NCI-H2107 treated with DMSO at 0.1 percent for 48 hours (cell line): Measurements from ENCODE around the gene ICA1L.

Source experiments
- DNase-seq: peaks from one replicate; lab custom pipeline; 2025; ENCODE audit not compliant: unreplicated experiment; lab: John Stamatoyannopoulos, UW

The ICA1L gene

DNA sequence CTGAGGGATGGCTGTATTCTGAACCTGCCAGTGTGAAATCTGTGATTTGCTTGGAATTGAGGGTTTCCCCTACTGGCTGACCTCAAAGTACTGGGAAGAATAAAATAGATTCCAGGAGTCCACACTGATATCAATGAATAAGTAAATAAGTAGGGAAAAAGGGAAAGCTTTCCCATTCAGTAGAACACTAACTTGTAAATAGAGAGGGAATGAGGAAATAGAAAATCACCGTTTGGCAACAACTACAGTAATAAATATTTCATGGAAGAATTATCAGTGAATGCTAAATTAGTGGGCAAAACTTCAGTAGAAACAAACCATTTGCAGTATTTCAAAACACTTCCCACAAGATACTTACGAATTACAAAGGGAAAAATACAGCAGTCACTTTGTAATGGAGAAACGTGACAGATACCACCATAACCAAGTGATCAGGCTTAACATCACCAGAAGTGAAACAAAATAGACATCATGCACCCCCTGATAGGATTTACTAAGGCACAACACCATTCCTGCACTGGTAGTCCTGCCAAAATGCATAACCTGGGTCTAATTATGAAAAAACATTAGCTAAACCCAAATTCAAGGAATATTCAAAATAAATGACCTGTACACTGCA, 88.5 kb downstream of the ICA1L start:
- no peak for DNase-seq

DNA sequence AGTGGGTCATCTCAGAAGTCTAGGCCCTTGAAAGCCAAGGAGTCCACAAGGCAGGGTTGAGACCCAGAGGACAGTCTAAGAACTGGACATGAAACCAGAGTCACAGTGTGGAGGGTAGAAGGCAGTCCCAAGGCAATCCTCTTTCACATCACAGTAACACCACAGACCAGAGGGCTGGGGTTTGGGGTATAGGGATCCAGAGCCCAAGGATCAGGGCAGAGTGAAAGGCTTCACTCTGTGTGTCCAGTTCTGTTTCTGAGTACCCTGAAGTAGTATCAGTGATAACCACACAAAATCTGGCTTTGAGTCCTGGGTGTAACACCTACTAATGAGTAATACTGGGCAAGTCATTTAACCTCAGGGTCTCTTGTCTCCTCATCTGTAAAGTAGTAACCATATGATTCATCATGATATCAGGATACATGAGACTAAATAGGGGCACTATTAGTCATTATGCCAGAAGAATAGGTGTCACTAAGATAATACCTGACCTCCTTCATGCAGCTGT, 91.0 kb downstream of the ICA1L start:
- no peak for DNase-seq

DNA sequence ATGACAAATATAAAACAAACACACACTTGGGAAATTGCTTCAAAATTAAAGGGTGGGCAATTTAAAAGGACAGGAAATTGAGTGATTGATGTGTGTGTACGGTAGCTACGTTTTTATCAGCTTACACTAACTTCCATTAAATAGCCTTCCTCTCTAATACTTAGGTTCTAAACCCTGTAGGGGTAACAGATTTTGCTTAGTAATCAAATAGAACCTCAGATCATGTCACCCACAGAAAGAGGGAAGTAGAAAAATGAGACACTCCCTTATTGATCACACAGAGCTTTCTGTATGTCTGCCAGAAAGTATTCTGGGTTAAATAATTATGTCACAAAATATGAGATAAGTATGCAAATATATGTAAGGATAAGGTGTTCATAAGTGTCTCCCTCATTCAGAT, 93.3 kb downstream of the ICA1L start:
- DNase-seq: no peak

DNA sequence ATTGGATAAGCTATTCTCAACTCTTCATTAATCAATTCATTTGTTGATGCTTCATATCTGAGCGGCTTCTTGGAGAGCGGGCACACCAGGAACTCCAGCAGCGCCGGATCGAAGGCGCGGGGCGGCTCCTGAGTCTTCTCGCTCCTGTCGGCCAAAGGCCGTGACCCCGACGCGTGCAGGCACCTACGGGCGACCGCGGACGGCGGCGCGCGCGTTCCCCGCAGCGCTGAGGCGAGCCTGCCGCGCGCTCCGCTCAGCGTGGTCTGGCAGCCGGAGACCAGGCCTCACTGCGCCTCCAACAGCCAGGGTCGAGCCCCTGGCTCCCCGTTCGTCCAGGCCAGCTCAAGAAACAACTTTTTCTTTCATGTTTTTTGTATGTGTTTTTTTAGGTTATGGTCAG, 97.5 kb downstream of the ICA1L start:
- no peak for DNase-seq

DNA sequence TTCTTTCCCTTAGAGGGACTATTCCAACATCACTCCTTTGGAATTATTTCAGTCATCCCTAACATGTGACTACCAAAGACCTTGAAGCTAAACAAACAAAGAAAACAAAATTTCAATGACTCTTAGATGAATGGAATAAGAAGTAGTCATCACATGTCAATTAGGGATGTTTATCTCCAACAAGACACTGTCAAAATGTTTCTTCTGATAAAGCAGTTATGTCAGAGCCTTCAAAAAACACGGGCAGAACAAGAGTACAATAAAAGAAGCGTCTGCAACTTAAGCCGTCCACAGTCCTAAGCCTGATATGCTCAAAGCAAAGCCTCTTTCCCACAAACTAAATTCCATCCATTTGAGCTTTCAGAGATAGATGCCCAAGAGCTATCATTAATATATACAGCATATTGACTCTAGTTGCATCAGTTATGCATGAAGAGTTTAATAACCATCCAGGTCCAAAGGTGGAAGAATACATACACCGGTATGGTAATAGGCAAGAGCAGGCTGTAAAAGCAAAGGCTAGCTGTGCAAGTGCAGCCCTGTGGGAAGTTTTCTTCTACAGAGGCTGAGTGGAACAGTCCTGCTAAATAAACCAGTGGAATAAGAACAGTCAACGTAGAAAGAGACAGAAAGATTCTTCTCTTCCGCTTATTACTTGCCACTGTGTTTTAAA, 98.1 kb downstream of the ICA1L start:
- DNase-seq: no peak

DNA sequence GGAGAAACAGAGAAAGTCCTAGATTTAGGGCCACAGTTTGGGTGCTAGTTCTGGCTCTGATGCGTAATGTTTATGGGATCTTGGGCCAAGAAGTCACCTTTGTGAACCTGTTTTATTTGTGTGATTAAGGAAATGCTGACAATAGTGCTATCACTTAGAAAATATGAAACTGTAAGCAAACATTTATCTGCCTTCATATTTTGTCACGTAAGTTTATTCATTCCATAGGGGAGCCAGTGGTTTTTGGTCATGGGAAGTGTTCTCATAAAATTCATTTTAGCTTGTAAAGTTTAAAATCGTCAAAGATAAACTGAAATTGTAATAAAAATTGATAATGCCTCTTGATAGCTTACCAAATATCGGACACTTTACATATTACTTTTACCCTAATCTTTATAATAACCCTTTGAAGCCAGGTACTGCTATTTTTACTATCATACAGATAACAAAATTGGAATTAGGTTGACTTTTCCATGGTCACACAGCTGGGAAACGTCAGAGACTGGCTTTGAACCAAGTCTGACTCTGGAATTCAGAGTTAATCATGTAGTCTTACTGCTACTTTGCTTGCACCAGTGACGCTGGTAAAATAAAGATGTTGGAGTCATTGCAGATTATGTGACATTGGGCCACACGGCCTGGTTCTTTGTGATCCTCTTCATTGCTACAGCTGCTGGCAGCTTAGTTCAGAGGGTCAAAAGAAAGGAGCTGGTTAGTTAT, 99.7 kb downstream of the ICA1L start:
- no peak for DNase-seq

GRCh38 chr2:202771336-202771735, 100.2 kb downstream of the ICA1L start:
- no peak for DNase-seq

- no peak for DNase-seq
Observed at GRCh38 chr2:202769201-202769600, 102.4 kb downstream of the ICA1L start.

DNA sequence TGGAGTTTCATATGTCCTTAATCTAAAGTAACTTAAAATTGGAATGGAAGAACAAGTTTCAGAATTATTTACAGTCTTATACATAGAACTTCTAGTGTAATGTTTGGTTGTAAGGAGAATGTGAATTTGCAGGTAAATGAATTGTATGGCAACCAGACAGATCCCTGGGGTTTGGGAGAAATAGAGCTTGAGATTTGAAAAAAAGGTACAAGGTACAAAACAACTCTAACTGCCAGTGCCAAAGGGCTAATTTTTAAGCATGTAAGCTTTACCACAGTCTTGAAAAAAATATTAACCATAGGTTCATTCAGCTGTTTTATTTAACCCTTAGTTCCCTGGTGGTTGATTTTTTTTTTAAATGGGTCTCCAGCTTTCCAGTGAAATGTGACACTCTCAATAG, 103.3 kb downstream of the ICA1L start:
- DNase-seq: no peak

GRCh38 chr2:202765436-202765835, 106.1 kb downstream of the ICA1L start:
- no peak for DNase-seq

DNA sequence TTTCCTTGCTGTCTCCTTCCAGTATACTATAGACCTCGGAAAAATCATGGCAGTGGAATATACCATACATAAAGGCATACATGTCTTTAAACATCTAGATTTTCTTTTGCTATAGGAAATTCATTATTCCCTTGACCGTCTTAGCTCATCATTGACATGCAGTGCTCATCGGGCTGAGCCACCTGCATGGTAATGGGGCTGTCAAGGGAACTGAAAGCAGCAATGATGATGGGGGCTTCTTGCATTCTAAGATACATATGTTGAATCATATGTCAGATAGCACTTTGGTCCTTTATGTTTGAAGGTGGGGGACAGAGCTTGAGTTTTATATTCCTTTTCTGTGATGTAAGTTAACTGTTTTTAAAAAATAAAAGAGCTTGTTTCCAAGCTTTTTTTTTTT, 106.6 kb downstream of the ICA1L start:
- DNase-seq: no peak

GRCh38 chr2:202763916-202764315, 107.7 kb downstream of the ICA1L start:
- no peak for DNase-seq

DNA sequence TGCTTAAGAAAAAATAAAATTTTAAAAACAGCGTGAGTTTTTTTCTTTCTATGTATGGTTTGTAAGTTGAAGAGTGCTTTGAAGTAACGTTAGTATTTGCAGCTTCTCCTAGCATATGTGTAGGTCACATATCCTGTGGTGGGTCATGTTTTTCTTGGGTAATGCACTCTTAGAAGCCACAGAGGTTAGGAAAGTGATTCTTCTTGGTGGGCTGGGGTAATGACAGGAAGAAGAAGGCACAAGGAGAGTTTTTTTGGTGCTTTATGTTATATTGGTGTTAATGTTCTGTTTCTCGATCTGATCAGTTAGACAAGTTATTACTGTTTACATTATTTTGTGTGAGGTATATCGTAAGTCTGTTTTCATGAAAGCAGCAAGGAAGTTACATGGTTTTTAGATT, 109.0 kb downstream of the ICA1L start:
- DNase-seq: no peak

DNA sequence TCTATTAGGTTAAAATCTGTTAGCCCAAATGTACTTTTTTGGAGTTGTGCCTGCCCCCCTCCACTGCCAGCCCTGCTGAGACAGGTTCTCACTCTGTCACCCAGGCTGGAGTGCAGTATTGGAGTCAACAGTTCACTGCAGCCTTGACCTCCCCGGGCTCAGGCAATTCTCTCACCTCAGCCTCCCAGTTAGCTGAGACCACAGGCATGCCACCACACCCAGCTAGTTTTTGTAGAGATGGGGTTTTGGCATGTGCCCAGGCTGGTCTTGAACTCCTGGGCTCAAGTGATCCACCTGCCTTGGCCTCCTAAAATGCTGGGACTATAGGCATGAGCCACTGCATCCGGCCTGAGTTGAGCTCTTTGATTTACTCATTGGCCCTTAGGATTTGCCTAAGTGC, 110.7 kb downstream of the ICA1L start:
- DNase-seq: no peak

- DNase-seq: no peak
Observed at GRCh38 chr2:202758604-202759003, 113.0 kb downstream of the ICA1L start.

GRCh38 chr2:202758128-202758527, 113.4 kb downstream of the ICA1L start:
- DNase-seq: no peak

- no peak for DNase-seq
Observed at GRCh38 chr2:202757339-202757738, 114.2 kb downstream of the ICA1L start.

GRCh38 chr2:202756598-202756997, 115.0 kb downstream of the ICA1L start:
- DNase-seq: no peak

- DNase-seq: no peak
Observed at GRCh38 chr2:202754936-202755335, 116.6 kb downstream of the ICA1L start.

GRCh38 chr2:202752071-202752470, 119.5 kb downstream of the ICA1L start:
- DNase-seq: no peak

- no peak for DNase-seq
Observed at GRCh38 chr2:202750763-202751427, 120.7 kb downstream of the ICA1L start.

GRCh38 chr2:202749477-202749876, 122.1 kb downstream of the ICA1L start:
- DNase-seq: no peak
